ENCODE data around the gene XIRP2. TPM values are rescaled to one million over a fixed set of nuclear protein-coding genes. Genes with fewer than 3 reads are reported as not detected.

The XIRP2 gene
- polyA plus RNA-seq, 2 of the 4 experiments (the other 2 are of a cell fraction): not detected

- H3K4me2 ChIP-seq: no peak overlapping the region
- no peak overlapping the region for H3K4me3 ChIP-seq
- CTCF ChIA-PET: no interaction called here
- WGBS (ENCODE audit: missing lambda C conversion rate): 16% methylated on average over 1 of the region's 1 CpG
- TF ChIP-seq MAFK (IDR thresholded peaks at IDR 0.05; ENCODE audit: partially characterized antibody) (peak; percentile 30), USF2 (IDR thresholded peaks at IDR 0.05) (no peak)
- POLR2A ChIA-PET: no interaction called here
- no peaks in the 10 kb centered on the region for H3K9me3 ChIP-seq
- peaks cover 13% of the 10 kb centered on the region; the same call in 2 of the 3 replicates for H3K4me1 ChIP-seq
- FAIRE-seq: no peak
- no peak for DNase-seq (ENCODE audit: low read depth in 1 of 2, low spot score in 1 of 2)
- H3K27ac ChIP-seq: no peak overlapping the region
- ATAC-seq: no peak
Observed at GRCh38 chr2:167297292-167297691, 409.0 kb downstream of the XIRP2 start.

DNA sequence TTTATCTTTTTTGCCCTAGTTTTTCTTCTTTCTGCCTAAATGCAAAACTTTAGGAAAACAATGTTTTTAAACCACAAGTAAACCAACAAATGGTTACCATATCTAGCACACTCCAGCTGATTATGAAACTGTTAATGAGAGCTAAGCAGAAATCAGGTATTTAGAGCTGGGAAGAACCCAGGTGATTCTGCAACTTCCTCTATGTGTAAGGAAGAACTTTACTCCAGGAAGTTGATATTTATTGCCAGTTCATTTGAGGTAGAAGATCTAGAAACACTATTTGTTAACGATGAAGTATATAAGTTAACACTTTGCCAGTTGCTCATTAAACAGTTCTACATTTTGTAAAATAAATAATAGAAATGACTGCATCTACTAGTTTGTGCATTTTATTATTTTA lies 409.7 kb downstream of the XIRP2 start:
- H3K4me3 ChIP-seq: no peak overlapping the region
- CTCF ChIA-PET: no interaction called here
- DNase-seq (ENCODE audit: low read depth in 1 of 2, low spot score in 1 of 2) (no peak), FAIRE-seq (no peak), ATAC-seq (no peak)
- TF ChIP-seq JUNB (IDR thresholded peaks at IDR 0.05) (no peak), MAZ (IDR thresholded peaks at IDR 0.05; ENCODE audit: borderline replicate concordance, low read depth, low read length) (no peak), MYC (IDR thresholded peaks at IDR 0.05; ENCODE audit: borderline replicate concordance, low read length) (no peak), PBX3 (IDR thresholded peaks at IDR 0.05) (no peak), ATOH8 (CRISPR knock-in tag; IDR thresholded peaks at IDR 0.05; ENCODE audit: low read depth) (no peak), NPAS2 (CRISPR knock-in tag; IDR thresholded peaks at IDR 0.05; ENCODE audit: borderline replicate concordance) (no peak), MAX (IDR thresholded peaks at IDR 0.05) (no peak), MAFK (IDR thresholded peaks at IDR 0.05; ENCODE audit: partially characterized antibody) (no peak), RFX5 (IDR thresholded peaks at IDR 0.05) (no peak), HEYL (CRISPR knock-in tag; IDR thresholded peaks at IDR 0.05) (no peak)
- no peaks in the 10 kb centered on the region for H3K9me3 ChIP-seq
- WGBS (ENCODE audit: missing lambda C conversion rate): 2% methylated on average over 1 of the region's 1 CpG
- H3K4me1 ChIP-seq: peaks cover 13% of the 10 kb centered on the region; the same call in 2 of the 3 replicates
- no peak overlapping the region for H3K4me2 ChIP-seq
- POLR2A ChIA-PET: no interaction called here
- no peak overlapping the region for H3K27ac ChIP-seq
